ENCODE measurements around the gene ERICH3.

- TF ChIP-seq CTCF (IDR thresholded peaks at IDR 0.05; ENCODE audit: poor library complexity) (no peak), EZH2 (IDR thresholded peaks at IDR 0.05; ENCODE audit: borderline replicate concordance) (no peak)
Observed at GRCh38 chr1:74693473-74693872, 19.9 kb upstream of the ERICH3 start.
